SK-N-SH (cell line): ENCODE measurements around the gene SLC9A7. TPM values are rescaled to one million over a fixed set of nuclear protein-coding genes. Genes with fewer than 3 reads are reported as not detected.

ENCODE experiments used
- CTCF ChIA-PET: fragments of 300-600, 350-600 bp; formaldehyde crosslinking; extraction: SDS; loops from one replicate; lab custom pipeline; 2021; lab: Yijun Ruan, JAX
- POLR2A ChIA-PET: fragments of 350-600 bp; sonication (Branson Sonifier 250); formaldehyde crosslinking; extraction: SDS; loops from one replicate; lab custom pipeline; 2020; ENCODE audit warnings: antibody characterized with exemption, inconsistent platforms; lab: Yijun Ruan, JAX
- DNase-seq: peaks from one replicate; pipeline ENCODE4 v3.0.0; 2012
- H2AFZ ChIP-seq: fragments of 200-600 bp; sonication (generic); 2 replicates; pipeline ENCODE4 v1.8.1; 2016; ENCODE audit warnings: antibody characterized with exemption, mild to moderate bottlenecking, low read depth
- H3F3A ChIP-seq: fragments of 200-600 bp; sonication (generic); replicated peaks from 2 replicates; pipeline ENCODE3; 2016; ENCODE audit warnings: antibody characterized with exemption, mild to moderate bottlenecking; ENCODE audit not compliant: insufficient read depth
- H3K27ac ChIP-seq, 2 experiments: fragments of 200-500 bp in 1 of 2; fragments of 200-600 bp in 1 of 2; sonication (Bioruptor generic) in 1 of 2; sonication (generic), shearing (Covaris generic) in 1 of 2; 2 replicates each; pipeline versions ENCODE4 v1.5.1 to v1.6.1; 2014 to 2016; ENCODE audit warnings: low read depth in 2 of 2, inconsistent platforms in 1 of 2, low read length in 1 of 2, mild to moderate bottlenecking in 1 of 2, mixed read lengths in 1 of 2
- H3K27me3 ChIP-seq: fragments of 200-600 bp; sonication (generic), shearing (Covaris generic); 2 replicates; pipeline ENCODE4 v1.6.1; 2016; ENCODE audit warnings: mixed run types; ENCODE audit not compliant: insufficient read depth
- H3K36me3 ChIP-seq, 2 experiments: fragments of 200-500 bp in 1 of 2; fragments of 200-600 bp in 1 of 2; sonication (Bioruptor generic) in 1 of 2; sonication (generic) in 1 of 2; replicated peaks in 1 of 2; 2 replicates each; pipeline versions ENCODE3 to v1.5.1; 2014 to 2016; ENCODE audit warnings: low read length in 1 of 2, mild to moderate bottlenecking in 1 of 2; ENCODE audit not compliant: insufficient read depth in 2 of 2, control insufficient read depth in 1 of 2
- H3K4me1 ChIP-seq, 2 experiments: fragments of 200-500 bp in 1 of 2; fragments of 200-600 bp in 1 of 2; sonication (Bioruptor generic) in 1 of 2; sonication (generic), shearing (Covaris generic) in 1 of 2; 2 replicates each; pipeline versions ENCODE4 v1.5.1 to v1.6.1; 2014 to 2016; ENCODE audit warnings: low read depth in 1 of 2, low read length in 1 of 2, mixed run types in 1 of 2; ENCODE audit not compliant: insufficient read depth in 2 of 2, control insufficient read depth in 1 of 2
- H3K4me2 ChIP-seq: fragments of 200-600 bp; sonication (generic), shearing (Covaris generic); 2 replicates; pipeline ENCODE4 v1.6.1; 2017; ENCODE audit warnings: mixed run types
- H3K4me3 ChIP-seq, 2 experiments: fragments of 200-500 bp in 1 of 2; fragments of 200-600 bp in 1 of 2; sonication (Bioruptor generic) in 1 of 2; sonication (generic), shearing (Covaris generic) in 1 of 2; 2 replicates each; pipeline versions ENCODE4 v1.5.1 to v1.8.1; 2014 to 2016; ENCODE audit warnings: low read depth in 2 of 2, inconsistent platforms in 1 of 2, low read length in 1 of 2, mild to moderate bottlenecking in 1 of 2, mixed read lengths in 1 of 2, moderate library complexity in 1 of 2
- H3K79me2 ChIP-seq: fragments of 200-600 bp; sonication (generic); 2 replicates; pipeline ENCODE4 v1.8.1; 2017; ENCODE audit warnings: mild to moderate bottlenecking; ENCODE audit not compliant: insufficient read depth
- H3K9ac ChIP-seq: fragments of 200-600 bp; sonication (generic); 2 replicates; pipeline ENCODE4 v1.6.1; 2017; ENCODE audit warnings: mixed run types
- H3K9me2 ChIP-seq: fragments of 200-600 bp; sonication (generic); 2 replicates; pipeline ENCODE4 v1.6.1; 2017; ENCODE audit warnings: mixed run types
- H3K9me3 ChIP-seq: fragments of 200-600 bp; sonication (generic); 2 replicates; pipeline ENCODE4 v1.6.1; 2017; ENCODE audit warnings: mixed run types, mild to moderate bottlenecking, moderate library complexity
- H4K20me1 ChIP-seq: fragments of 200-600 bp; sonication (generic); 2 replicates; pipeline ENCODE4 v1.6.1; 2017; ENCODE audit warnings: mild to moderate bottlenecking, mixed run types; ENCODE audit not compliant: insufficient read depth
- EP300 ChIP-seq, 2 experiments: IDR thresholded peaks; 2 replicates each; pipeline versions ENCODE4 v1.4.0 to v1.6.1; 2012; ENCODE audit warnings: borderline replicate concordance in 1 of 2, low read depth in 1 of 2, low read length in 1 of 2
- FOXM1 ChIP-seq: IDR thresholded peaks from 2 replicates; pipeline ENCODE4 v1.4.0; 2012; ENCODE audit warnings: low read depth, mild to moderate bottlenecking
- GABPA ChIP-seq: IDR thresholded peaks from 2 replicates; pipeline ENCODE4 v1.4.0; 2012; ENCODE audit warnings: low read depth, mild to moderate bottlenecking
- MEF2A ChIP-seq: IDR thresholded peaks from 2 replicates; pipeline ENCODE4 v1.4.0; 2012; ENCODE audit warnings: low read depth, borderline replicate concordance
- MXI1 ChIP-seq: IDR thresholded peaks from 2 replicates; pipeline ENCODE4 v1.6.1; 2012; ENCODE audit warnings: mild to moderate bottlenecking, low read depth, low read length, improper control_type of control experiment
- POLR2AphosphoS5 ChIP-seq: IDR thresholded peaks from 2 replicates; pipeline ENCODE4 v1.6.1; 2012; ENCODE audit warnings: low read depth, low read length
- RAD21 ChIP-seq: IDR thresholded peaks from 2 replicates; pipeline ENCODE4 v1.6.1; 2012; ENCODE audit warnings: mild to moderate bottlenecking, low read length
- RCOR1 ChIP-seq: fragments of 150-350 bp; IDR thresholded peaks from 2 replicates; pipeline ENCODE4 v1.6.1; 2017; ENCODE audit warnings: antibody characterized with exemption, low read length
- TCF12 ChIP-seq: IDR thresholded peaks from 2 replicates; pipeline ENCODE4 v1.4.0; 2012
- YY1 ChIP-seq: IDR thresholded peaks from 2 replicates; pipeline ENCODE4 v1.4.0; 2012; ENCODE audit warnings: low read depth, mild to moderate bottlenecking
- WGBS: methylation state at CpG from one replicate; pipeline ENCODE4 v1.1.6; 2017; ENCODE audit warnings: low lambda C conversion rate; 5-methylcytosine and 5-hydroxymethylcytosine counted together
- polyA plus RNA-seq, 3 experiments: library from polyadenylated mRNA; depleted of rRNA; stranded (reverse); fragments of >200 nt; gene quantifications; 2 replicates each; pipeline ENCODE4 v1.2.3, GENCODE V29; 2012
- TF ChIP-seq, protein P1 (sequence below): IDR thresholded peaks from 2 replicates; pipeline ENCODE4 v1.4.0; 2012; ENCODE audit warnings: low read depth
- TF ChIP-seq, protein P2 (sequence below): fragments of 150-350 bp; IDR thresholded peaks from 2 replicates; pipeline ENCODE4 v1.6.1; 2016; ENCODE audit warnings: mild to moderate bottlenecking, low read depth, low read length
- TF ChIP-seq, protein P3 (sequence below): fragments of 150-350 bp; IDR thresholded peaks from 2 replicates; pipeline ENCODE4 v1.6.1; 2017; ENCODE audit warnings: antibody characterized with exemption, low read length, low read depth, borderline replicate concordance
- TF ChIP-seq, protein P4 (sequence below): IDR thresholded peaks from 2 replicates; pipeline ENCODE4 v1.4.0; 2012; ENCODE audit warnings: low read depth, borderline replicate concordance

SLC9A7 gene
- polyA plus RNA-seq, 1 of the 3 experiments (the other 2 are of a cell fraction), result 10.5 TPM

DNA sequence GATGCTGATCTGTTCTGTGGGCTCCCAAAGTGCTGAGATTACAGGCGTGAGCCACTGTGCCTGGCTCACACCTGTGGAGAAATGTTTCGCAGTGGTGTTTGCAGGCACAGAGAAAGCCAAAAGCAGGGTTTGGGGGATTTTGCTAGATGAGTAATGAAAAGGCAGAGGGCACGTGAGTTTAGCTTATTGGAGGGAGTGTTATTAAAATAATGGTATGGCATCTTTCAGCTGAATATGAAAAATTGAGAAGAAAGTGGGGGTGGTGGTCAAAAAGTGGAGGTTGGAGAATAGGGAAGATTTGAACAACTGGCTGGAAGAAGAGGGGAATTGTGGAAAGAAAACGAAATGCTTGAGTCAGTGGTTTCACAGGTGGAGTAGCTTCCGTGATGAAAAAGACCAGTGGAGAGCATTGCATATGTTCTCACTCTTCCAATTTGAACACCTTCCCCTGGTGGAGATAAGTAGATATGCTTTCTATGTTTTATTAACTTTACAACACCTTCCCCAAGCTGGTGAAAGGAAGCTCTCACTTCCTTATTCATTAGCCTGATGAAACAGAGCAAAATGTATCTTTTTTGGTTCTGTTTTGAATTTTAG, 186.5 kb downstream of the SLC9A7 start:
- ChIA-PET POLR2A (no interaction called here), CTCF (interaction anchor here (0.8 to 1.6 kb wide), 5 partner anchors 11 to 65 kb away, joined by 3 to 4 read pairs (median 4); no protein-coding TSS in a partner anchor)
- Histone ChIP-seq H3K36me3 (no peaks in the 10 kb centered on the region), H3K27ac (peak overlapping the region in 1 of 2 experiments; percentile 59; a peak in 1 of 4 replicates), H3K9me2 (no peaks in the 10 kb centered on the region), H3K4me2 (no peak overlapping the region), H3K4me1 (peaks cover 0 to 5% of the 10 kb centered on the region in 2 experiments; a peak in 1 of 4 replicates), H3K79me2 (no peaks in the 10 kb centered on the region; the same call in 1 of the 2 replicates), H4K20me1 (no peaks in the 10 kb centered on the region), H3F3A (peaks cover 4% of the 10 kb centered on the region), H3K4me3 (no peak overlapping the region), H3K27me3 (peaks cover 8% of the 10 kb centered on the region), H3K9ac (no peak overlapping the region), H2AFZ (peak overlapping the region; percentile 75; the same call in 1 of the 2 replicates), H3K9me3 (no peaks in the 10 kb centered on the region)
- 61% methylated on average over 5 of the region's 5 CpGs for WGBS
- DNase-seq, result no peak
- TF ChIP-seq MEF2A (no peak), POLR2AphosphoS5 (no peak), RAD21 (no peak), RCOR1 (no peak), TCF12 (no peak), GABPA (no peak), EP300 (IDR thresholded peaks at IDR 0.05; ENCODE audit: borderline replicate concordance in 1 of 2, low read depth in 1 of 2, low read length in 1 of 2) (no peak), FOXM1 (no peak), YY1 (no peak), MXI1 (no peak)
- TF ChIP-seq, protein P1, sequence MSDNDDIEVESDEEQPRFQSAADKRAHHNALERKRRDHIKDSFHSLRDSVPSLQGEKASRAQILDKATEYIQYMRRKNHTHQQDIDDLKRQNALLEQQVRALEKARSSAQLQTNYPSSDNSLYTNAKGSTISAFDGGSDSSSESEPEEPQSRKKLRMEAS, result no peak
- TF ChIP-seq, protein P2, sequence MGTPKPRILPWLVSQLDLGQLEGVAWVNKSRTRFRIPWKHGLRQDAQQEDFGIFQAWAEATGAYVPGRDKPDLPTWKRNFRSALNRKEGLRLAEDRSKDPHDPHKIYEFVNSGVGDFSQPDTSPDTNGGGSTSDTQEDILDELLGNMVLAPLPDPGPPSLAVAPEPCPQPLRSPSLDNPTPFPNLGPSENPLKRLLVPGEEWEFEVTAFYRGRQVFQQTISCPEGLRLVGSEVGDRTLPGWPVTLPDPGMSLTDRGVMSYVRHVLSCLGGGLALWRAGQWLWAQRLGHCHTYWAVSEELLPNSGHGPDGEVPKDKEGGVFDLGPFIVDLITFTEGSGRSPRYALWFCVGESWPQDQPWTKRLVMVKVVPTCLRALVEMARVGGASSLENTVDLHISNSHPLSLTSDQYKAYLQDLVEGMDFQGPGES, result no peak
- TF ChIP-seq, protein P3, sequence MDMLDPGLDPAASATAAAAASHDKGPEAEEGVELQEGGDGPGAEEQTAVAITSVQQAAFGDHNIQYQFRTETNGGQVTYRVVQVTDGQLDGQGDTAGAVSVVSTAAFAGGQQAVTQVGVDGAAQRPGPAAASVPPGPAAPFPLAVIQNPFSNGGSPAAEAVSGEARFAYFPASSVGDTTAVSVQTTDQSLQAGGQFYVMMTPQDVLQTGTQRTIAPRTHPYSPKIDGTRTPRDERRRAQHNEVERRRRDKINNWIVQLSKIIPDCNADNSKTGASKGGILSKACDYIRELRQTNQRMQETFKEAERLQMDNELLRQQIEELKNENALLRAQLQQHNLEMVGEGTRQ, result no peak
- TF ChIP-seq, protein P4, sequence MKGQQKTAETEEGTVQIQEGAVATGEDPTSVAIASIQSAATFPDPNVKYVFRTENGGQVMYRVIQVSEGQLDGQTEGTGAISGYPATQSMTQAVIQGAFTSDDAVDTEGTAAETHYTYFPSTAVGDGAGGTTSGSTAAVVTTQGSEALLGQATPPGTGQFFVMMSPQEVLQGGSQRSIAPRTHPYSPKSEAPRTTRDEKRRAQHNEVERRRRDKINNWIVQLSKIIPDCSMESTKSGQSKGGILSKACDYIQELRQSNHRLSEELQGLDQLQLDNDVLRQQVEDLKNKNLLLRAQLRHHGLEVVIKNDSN, result no peak
